GM19328 (cell line): ENCODE measurements around the gene COL6A3.
"Not testable (repeated sequence)": the region's sequence is repeated elsewhere in the genome, so short reads cannot be mapped to it uniquely, and the experiment has no call there.

Source experiments
- ATAC-seq: cut with Tn5 transposase; IDR thresholded peaks from one replicate; pipeline ENCODE4 v1.9.1; 2021; ENCODE audit warnings: mild to moderate bottlenecking, moderate library complexity; ENCODE audit not compliant: unreplicated experiment

COL6A3 gene

DNA sequence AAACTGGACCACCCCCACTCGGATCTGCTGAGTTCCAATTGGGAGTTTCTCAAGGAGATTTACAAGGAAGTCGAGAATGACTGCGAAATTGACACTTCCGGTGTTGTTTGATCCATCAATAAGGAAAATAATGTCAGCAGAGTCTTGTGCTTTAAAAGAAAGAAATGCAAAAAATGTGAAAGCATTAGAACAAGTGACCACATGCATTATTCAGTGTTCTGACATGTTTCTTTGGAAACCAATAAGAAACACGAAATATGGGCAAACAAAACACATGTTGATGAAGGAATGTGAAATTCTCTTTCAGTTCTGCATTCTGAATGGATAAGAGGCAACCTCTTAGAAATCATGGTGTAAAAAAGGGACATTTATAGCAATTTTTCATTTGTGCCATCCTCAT, 25.9 kb downstream of the COL6A3 start:
- ATAC-seq: no peak

DNA sequence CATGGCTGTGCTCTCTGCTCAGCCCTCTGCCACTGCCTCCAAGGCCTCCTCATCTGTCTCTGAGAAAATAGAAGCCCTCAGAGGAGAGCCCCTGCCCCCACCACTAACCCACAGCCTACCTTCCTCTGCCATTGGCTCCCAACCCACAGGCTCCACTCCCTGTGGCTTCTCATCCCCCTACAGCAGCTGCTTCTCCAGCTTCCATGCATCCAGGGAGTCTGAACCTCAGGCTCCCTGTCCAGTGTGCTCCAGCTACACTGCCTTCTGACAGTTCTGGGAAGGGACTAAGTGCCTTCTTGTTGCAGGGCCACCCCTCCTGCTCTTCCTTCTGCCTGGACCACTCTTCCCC, 29.3 kb downstream of the COL6A3 start:
- ATAC-seq: no peak

DNA sequence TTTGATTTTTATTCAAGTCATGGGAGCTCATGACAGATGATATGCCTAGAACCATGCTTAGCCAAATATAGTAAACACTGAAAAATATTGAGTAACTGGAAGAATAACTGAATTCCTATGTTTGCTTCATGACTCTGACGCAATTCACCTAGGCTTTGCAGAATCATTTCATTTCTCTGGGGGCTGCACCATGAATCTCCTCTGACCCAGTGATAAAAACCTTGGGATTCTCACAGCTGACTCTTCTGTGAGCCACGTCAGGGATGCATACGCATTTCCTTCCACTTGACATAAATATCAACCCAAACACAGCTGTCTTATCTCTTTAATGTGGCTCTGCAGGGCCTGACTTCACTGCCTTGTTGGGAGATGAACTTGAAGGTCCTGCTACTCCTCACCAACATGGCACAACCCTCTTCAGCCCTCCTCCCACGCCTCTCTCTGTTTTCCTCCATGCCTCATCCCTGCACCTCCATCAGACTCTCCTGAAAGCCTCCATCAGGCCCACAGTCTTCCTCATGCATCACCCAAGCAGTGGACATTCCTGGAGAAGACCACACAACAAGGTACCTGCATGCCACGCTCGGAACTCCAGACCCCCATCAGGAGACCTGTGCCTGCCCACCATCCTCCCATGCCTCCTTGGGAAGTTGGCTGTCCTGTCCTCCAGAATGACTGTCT, 29.8 kb downstream of the COL6A3 start:
- no peak for ATAC-seq

DNA sequence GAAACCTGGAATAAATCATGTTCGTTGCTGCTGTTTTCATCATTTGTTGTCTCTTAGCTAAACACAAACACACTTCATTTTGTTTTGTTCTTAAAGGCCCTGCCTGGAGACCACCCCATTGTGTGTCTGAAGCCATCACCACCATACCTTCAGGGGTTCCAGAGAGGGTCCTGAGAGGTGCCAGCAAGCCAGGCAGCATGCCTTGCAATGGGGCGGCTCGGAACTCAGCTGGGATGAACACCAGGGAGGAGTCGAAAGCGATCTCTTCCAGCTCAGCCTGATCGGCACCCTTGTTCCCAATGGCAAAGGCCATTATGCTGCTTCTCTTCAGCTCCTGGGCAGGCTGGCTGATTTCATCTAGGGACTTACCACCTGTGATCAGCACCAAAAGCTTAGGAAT, 33.2 kb downstream of the COL6A3 start:
- ATAC-seq: no peak

DNA sequence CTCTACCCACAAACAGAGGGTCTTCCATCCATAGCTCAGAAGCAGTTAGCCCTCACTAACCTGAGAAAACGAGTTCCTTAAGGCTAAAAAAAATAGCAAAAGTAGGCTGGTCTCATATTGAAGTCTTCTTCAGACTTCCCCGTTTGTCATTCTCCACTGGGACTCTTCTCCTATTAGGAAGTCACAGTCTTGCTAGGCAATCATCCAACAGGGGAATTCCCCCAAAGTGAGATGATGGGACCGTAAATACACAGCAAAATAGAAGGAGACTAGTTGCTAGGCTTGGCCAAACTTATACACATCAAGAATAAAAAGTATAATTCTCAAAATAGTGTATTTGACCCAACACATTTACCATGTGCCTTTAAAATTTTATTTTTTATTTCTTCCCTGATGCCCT, 34.3 kb downstream of the COL6A3 start:
- ATAC-seq: no peak

DNA sequence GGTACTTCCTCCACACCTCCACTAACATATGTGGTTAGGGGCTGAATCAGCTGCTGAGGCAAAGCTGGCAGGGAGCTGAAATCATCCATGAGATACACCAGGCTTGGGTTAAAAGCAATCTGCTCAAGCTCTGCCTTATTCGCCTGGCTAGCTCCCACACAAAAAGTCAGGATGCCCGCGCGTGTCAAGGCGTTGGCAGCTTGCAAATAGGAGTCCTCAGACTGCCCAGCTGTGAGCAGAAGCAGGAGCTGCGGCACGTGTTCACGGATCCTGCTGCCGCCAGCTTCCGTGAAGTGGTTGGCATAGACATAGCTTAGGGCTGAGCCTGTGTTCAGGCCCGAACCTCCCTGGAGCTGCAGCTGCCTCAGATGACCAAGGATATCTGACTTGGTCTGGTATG, 35.3 kb downstream of the COL6A3 start:
- ATAC-seq: no peak

DNA sequence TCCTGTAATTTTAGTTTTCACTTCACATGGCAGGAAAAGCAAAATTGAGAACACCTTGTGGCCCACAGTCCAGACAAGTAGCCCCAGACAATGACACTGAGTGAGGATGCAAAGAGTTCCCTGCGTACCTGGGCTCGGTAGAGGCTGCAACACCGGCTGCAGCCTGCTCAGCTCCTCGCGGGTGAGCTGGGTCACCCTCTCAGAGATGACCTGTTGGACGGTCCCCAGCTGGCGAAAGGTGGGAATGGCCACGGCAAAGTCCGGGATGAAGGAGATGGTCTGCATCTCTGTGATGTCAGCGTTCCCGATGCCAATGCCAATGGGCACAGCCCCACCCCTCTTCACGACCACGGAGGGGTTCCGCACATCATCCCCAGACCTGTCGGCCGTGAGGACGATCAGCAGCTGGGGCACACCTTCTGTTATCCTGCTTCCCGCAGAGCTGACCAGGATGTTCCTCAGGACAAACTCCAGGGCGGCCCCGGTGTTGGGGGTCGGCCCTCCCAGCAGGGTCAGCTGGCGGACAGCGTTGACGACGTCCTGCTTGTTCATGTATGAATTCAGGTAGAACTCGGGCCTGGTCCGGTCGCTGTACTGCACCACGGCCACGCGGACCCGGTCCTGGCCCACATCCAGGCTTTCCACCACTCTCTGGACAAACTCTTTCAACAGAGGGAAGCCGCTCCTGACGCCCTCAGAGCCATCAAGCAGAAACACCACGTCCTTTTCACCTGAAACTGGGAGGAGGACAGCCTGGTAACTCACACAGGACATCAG, 39.5 kb downstream of the COL6A3 start:
- no peak for ATAC-seq

DNA sequence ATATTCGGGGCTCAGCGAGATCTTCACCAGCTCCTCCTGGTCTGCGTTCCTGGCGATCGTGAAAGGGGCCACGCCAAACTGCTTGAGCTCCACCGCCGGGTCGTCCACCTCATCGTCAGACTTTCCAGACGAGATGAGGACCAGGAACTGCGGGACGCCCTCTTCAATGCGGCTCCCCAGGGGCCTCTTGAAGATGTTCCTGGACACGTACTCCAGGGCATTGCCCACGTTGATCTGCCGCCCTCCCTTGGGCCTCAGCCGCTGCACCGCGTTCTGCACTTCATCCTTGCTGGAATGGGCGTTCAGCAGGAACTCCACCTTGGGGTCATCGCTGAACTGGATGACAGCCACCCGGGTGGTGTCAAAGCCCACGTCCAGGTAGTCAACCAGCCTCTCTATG, 42.1 kb downstream of the COL6A3 start:
- no peak for ATAC-seq

DNA sequence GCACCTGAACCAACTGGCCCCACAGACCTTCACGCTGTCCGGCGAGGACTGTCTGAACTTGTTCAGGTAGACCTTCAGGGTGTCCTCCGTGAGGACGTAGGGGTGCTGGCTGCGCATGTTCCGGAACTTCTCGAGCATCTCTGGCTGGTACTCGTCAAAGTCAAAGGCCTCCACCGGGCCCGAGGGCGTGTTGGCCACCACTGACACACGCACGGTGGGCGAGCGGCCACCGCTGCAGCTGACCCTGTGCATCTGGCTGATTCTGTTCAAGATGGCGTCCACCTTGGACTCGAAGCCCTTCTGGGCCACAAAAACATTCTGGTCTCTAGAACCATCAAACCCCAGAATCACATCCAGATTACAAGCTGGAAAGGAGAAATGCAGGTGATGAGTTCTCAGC, 48.3 kb downstream of the COL6A3 start:
- no peak for ATAC-seq

DNA sequence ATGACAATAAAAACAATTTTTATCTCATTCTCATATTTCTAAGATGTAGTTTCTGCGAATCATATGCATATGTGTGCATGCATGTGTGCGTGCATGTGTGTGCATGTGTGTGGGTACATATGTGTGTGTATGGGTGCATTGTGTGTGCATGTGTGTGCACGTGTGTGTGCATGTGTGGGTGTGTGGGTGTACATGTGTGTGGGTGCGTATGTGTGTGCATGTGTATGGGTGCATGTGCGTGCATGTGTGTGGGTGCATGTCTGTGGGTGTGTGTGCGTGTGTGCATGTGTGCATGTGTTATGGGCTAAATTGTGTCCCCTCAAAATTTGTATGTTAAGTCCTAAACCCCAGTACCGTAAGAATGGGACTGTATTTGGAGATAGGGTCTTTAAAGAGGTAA, 49.3 kb downstream of the COL6A3 start:
- no peak for ATAC-seq

DNA sequence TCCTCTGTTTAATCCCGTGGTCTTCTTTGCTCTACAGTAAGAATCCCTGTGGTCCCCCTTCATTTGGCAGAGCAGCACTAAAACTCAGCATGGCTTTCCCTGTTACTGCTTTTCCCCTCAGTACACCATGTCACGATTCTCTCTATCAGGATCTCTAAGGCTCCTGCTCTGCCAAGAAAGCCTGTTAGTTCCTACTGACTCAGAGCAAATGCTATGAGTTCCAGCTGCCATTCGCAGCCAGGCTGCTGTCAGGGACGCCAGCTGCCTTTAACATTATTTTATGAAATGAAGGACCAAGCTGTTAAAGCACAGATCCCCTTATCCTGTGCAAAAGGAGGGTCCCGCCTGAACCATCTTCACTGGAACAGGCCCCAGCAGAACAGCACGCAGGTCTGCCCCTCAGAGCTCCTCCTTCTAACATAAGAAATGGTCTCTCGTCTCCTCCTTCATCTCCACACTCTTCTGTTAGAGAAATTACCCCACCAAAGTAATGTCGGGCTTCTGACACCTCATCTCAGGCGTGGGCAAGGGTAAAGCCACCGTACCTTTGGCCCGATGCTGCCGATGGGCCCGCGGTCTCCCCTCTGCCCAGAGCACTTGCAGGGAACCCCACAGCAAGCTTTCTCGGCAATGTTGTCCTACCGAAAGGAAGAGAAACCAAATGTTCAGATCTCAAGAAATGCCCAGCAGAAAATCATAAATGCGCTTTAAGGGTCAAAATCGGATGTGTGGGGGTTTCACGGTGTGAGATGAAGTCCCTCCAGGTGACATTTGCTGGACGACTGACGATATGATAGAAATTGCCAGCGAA, 52.6 kb downstream of the COL6A3 start:
- ATAC-seq: no peak

DNA sequence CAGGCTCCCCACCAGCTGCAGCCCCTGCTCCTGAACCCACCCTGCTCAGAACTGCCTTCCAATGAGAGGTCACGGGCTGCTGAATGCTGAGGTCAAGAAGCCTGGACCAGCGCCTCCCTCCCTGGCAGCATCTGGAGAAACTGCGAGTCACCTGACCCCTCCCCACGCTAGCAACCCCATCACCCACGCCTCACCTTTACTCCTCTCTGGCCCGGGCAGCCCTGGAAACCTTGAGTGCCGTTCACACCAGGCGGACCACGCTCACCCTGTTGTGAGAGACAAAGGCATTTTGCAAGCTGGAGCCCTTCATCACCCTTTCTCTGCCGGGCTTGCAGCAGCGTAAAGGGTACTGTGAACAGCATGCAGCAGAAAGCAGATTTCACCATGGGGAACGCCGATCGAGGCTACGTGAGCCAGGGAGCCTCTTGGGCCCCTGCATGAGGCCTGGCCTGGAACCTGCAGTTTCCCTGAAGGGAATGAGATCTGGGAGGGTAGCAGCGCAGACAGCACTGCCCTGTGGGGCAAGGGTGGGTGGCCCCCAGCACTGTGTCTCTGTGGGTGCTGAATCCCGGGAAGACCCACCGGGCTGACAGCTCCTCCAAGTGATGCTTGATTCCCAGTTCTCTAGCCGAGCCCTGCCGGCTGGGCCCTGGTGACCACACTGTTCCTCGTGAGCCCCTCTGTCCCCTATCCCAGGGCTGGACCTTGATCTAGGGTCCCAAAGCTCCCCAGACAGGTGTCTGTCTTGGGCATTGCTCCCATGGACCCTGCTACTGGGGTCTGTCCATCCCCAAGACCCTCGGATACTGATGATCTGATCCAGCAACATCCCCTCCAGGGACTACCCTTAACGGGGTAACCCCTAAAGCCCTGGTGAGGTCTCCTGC, 53.8 kb downstream of the COL6A3 start:
- ATAC-seq: no peak

DNA sequence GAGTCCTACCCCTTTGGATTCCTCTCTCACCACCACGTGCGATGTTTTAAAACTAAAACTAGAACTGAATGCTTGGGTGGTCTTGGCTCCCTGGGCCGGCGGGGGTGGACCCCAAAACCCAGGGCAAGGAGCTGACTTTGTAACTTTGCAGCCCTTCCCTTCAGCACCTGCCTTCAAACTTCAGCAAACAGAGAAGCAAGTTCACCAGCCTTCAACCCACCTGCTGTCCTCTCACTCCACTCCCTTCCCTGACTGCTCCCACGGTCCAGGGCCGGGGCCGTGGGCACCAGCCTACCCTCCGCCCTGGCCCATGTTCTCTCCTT, 54.5 kb downstream of the COL6A3 start:
- no peak for ATAC-seq

DNA sequence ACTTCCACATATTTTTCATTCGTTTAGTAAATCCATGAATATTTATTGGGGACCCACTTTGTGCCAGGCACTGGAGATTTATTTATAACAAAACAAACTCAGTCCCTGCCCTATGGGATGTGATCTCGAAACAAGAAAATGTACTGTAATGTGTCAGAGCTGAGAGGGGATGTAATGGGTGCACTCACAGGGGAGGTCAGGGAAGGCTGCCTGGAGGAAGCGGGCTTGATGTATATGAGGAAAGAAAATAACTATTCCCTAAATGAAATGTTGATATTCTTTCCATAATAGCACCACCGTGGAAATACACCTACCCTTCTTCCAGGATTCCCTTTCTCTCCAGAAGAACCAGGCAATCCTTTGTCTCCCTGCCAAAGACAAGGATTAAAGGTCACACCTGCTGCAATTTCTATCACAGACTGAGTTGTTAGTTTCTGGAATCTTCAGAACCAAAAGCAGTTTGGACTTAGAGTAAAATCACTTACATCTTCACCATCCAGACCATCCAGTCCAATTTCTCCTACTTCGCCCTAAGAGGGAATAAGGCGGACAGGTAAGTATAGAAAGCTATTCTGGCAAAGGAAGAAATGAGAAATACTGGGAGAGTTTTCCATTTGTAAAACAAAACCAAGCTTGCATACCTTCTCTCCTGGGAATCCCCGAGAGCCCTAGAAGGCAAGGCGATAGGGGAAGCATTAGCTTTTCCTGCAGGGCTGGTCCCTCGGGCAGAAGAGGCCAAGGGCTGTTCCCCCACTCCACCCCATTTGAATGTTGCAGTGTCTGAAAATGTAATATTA, 55.0 kb downstream of the COL6A3 start:
- no peak for ATAC-seq

DNA sequence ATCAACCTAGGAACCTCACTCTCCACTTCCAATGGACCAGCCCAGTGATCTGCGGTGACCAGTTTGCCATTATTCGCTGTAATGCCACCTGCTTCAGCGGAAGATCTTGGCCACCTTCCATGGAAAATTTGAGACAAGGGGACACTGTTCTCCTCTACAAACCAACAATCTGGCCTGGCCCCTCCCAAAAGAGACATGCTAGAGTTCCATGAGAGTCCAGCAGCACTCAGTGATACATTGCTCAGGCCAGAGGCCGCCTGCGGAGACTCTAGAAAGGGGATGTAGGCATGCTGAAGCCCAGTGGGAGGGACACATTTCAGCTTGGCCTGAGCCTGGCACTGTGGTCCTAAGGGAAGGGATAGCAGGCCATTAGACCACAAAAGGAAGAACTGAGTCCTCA, 58.3 kb downstream of the COL6A3 start:
- ATAC-seq: no peak

DNA sequence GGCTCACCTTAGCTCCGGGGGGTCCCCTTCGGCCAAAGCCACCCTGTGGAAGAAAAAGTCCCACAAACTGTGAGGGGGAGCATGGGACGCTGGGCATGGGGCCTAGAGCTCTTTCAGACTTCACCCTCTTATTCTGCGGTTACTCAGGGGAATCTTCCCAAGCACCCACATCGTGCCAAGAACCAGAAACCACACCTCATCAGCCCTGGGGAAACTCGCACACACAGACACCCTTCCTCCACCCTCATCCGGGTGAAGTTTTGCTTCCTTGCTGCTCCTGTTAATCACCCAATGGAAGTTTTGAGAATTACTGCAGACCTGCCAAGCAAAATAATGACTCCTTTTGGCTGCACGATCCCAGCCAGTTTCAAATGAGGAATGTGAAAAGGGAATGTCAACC, 59.1 kb downstream of the COL6A3 start:
- ATAC-seq: no peak

DNA sequence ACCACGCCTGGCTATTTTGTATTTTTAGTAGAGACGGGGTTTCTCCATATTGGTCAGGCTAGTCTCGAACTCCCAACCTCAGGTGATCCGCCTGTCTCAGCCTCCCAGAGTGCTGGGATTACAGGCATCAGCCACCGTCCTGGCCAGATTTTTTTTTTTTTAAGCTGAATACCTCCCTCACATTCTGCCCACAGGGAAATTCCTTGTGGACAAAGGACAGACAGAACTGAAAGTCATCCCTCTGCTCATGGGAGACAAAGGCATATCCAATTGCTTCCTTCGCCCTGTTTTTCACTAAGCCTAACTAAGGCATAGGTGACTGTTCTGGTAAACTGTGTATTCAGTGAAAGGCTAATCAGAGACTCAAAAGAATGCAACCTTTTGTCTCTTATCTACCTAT, 59.8 kb downstream of the COL6A3 start:
- ATAC-seq: not testable (repeated sequence)

DNA sequence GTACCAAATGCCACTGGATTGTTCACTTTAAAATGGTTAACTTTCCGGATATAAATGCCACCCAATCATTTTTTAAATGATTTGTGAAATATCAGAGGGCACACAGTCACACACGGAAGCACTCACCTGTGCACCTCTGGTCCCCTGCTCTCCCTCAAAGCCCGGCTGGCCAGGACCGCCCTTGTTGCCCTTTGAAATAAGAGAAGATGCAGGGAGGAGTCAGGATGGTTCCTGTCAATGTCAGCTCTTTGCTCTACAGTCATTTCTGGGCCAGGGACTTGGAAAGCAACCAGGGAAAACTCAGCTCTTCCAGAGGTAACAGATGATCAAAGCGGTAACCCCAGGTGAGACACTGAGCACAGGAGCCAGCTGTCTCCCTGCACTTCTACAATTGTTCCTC, 60.7 kb downstream of the COL6A3 start:
- no peak for ATAC-seq

DNA sequence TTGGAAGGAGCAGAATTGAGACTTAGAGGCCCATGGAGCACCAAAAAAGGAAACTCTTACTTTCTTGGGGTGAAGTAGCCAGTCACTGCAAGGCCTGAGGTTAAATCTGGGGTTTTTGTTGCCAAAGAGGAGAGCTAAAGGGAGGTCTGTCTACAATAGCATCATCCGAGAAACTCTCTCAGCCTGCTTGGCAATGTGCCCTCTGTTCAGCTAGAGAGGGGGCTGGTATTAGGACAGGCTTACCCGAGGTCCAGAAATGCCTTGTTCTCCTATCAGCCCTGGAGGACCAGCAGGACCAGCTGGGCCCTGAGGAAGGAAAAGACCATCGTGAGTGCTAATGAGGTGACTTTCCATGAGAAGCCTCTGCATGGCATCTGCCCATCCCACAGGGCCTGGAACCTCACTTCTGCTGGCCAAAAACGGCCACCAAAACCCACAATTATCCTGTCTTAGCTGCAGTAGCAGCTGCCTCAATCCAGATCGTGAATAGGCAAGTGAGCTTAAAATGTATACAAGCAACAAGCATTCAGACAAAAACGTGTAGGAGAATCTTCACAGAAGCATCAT, 61.6 kb downstream of the COL6A3 start:
- no peak for ATAC-seq

DNA sequence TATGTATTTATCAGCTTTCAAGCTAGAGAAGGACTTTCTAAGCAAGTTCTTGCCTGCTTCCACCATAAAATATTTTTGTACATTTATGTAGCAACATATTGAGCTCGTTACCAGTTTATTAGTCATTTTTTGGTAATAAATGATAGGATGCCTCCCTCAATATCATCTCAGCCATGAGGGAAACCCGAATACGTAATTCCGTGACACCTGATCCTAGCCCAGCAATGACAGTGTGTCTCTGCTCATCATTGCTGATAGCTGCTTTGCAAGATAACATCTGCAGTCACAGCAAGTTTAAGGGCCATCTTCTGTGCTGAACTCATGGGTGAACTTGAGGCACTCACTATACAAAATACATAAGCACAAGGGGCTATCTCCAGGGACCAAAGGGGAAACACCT, 62.2 kb downstream of the COL6A3 start:
- ATAC-seq: no peak
